Measurements from ENCODE around the gene TGFBR3L. TPM values are rescaled to one million over a fixed set of nuclear protein-coding genes. Genes with fewer than 3 reads are reported as not detected.
A peak's percentile ranks its signal among the peaks of the same experiment; 100 is the strongest.

Gene TGFBR3L
- polyA plus RNA-seq, 3 donors: not detected

- H3K9me3 ChIP-seq (replicated peaks in 1 of 2; ENCODE audit: control insufficient read depth in 1 of 2, insufficient read depth in 1 of 2, low read length in 2 of 2): no peaks in the 10 kb centered on the region
- H3K4me2 ChIP-seq (replicated peaks; ENCODE audit: extremely low read depth, low read length, poor library complexity, severe bottlenecking): no peak overlapping the region
- no peak for DNase-seq
- H3K79me2 ChIP-seq (ENCODE audit: insufficient read depth, low read length): no peaks in the 10 kb centered on the region
- Mint-ChIP-seq H3K27ac (peak overlapping the region in 2 of 7 donors; percentile 4 to 8), H3K9me3 (no peaks in the 10 kb centered on the region), H3K36me3 (peaks cover 67 to 92% of the 10 kb centered on the region in 2 donors), H3K4me3 (no peak overlapping the region), H3K4me1 (no peaks in the 10 kb centered on the region), H3K27me3 (ENCODE audit: low read depth in 3 of 3) (peaks cover 0 to 1% (median 0%) of the 10 kb centered on the region in 3 donors)
- 92% methylated on average over 5 of the region's 12 CpGs for WGBS (ENCODE audit: insufficient coverage)
- TF ChIP-seq CTCF (IDR thresholded peaks at IDR 0.05): no peak
- no peak overlapping the region for H3K4me3 ChIP-seq (replicated peaks in 1 of 3; ENCODE audit: low read depth in 2 of 3, low read length in 3 of 3)
- H3K27me3 ChIP-seq (ENCODE audit: control insufficient read depth in 2 of 2, insufficient read depth in 2 of 2, low read length in 2 of 2): no peaks in the 10 kb centered on the region
- intact Hi-C loops (cut with micrococcal nuclease): loop anchor here in 1 of 2 donors (10.0 kb wide), 1 partner anchor 189 kb away; no protein-coding TSS in a partner anchor
- no peak overlapping the region for H2AFZ ChIP-seq (ENCODE audit: insufficient read depth, low read depth, low read length, poor library complexity, severe bottlenecking)
- no peak overlapping the region for H3K27ac ChIP-seq (ENCODE audit: low read depth in 1 of 2, low read length in 2 of 2)
- no peaks in the 10 kb centered on the region for H4K20me1 ChIP-seq (ENCODE audit: insufficient read depth, low read length)
- H3K4me1 ChIP-seq (ENCODE audit: control insufficient read depth in 1 of 2, insufficient read depth in 2 of 2, low read length in 2 of 2): no peaks in the 10 kb centered on the region
- H3K36me3 ChIP-seq (replicated peaks in 1 of 2; ENCODE audit: control insufficient read depth in 1 of 2, insufficient read depth in 2 of 2, low read length in 2 of 2): peaks cover 79 to 94% of the 10 kb centered on the region in 2 donors
- H3K9ac ChIP-seq (ENCODE audit: insufficient read depth, low read length, poor library complexity, severe bottlenecking): no peak overlapping the region
Measured at GRCh38 chr19:7965259-7965841, 50.7 kb downstream of the TGFBR3L start.

- TF ChIP-seq CTCF (IDR thresholded peaks at IDR 0.05): no peak
- Histone ChIP-seq H3K27me3 (ENCODE audit: control insufficient read depth in 2 of 2, insufficient read depth in 2 of 2, low read length in 2 of 2) (no peaks in the 10 kb centered on the region), H3K4me2 (replicated peaks; ENCODE audit: extremely low read depth, low read length, poor library complexity, severe bottlenecking) (no peak overlapping the region), H3K79me2 (ENCODE audit: insufficient read depth, low read length) (no peaks in the 10 kb centered on the region), H3K9ac (ENCODE audit: insufficient read depth, low read length, poor library complexity, severe bottlenecking) (no peak overlapping the region), H2AFZ (ENCODE audit: insufficient read depth, low read depth, low read length, poor library complexity, severe bottlenecking) (no peak overlapping the region), H3K27ac (ENCODE audit: low read depth in 1 of 2, low read length in 2 of 2) (no peak overlapping the region), H4K20me1 (ENCODE audit: insufficient read depth, low read length) (peaks cover 5% of the 10 kb centered on the region), H3K36me3 (replicated peaks in 1 of 2; ENCODE audit: control insufficient read depth in 1 of 2, insufficient read depth in 2 of 2, low read length in 2 of 2) (peaks cover 77 to 88% of the 10 kb centered on the region in 2 donors), H3K4me3 (replicated peaks in 1 of 3; ENCODE audit: low read depth in 2 of 3, low read length in 3 of 3) (no peak overlapping the region), H3K4me1 (ENCODE audit: control insufficient read depth in 1 of 2, insufficient read depth in 2 of 2, low read length in 2 of 2) (no peaks in the 10 kb centered on the region), H3K9me3 (replicated peaks in 1 of 2; ENCODE audit: control insufficient read depth in 1 of 2, insufficient read depth in 1 of 2, low read length in 2 of 2) (no peaks in the 10 kb centered on the region)
- no peak overlapping the region for H3K4me3 Mint-ChIP-seq
- intact Hi-C loops (cut with micrococcal nuclease): loop anchor here in 1 of 2 donors (10.0 kb wide), 1 partner anchor 189 kb away; no protein-coding TSS in a partner anchor
- no peak overlapping the region for H3K27ac Mint-ChIP-seq
- H3K36me3 Mint-ChIP-seq: peaks cover 61 to 91% of the 10 kb centered on the region in 2 donors
- no peak for DNase-seq
- no peaks in the 10 kb centered on the region for H3K9me3 Mint-ChIP-seq
- H3K27me3 Mint-ChIP-seq (ENCODE audit: low read depth in 3 of 3): peaks cover 0 to 1% (median 0%) of the 10 kb centered on the region in 3 donors
- 87% methylated on average over 3 of the region's 12 CpGs for whole genome bisulfite sequencing (ENCODE audit: insufficient coverage)
- no peaks in the 10 kb centered on the region for H3K4me1 Mint-ChIP-seq
Measured at GRCh38 chr19:7965921-7966665, 51.5 kb downstream of the TGFBR3L start.
